ENCODE results near the gene KREMEN1. TPM values are rescaled to one million over a fixed set of nuclear protein-coding genes. Genes with fewer than 3 reads are reported as not detected.
A peak's percentile ranks its signal among the peaks of the same experiment; 100 is the strongest.

Gene KREMEN1
- total and polyA plus RNA-seq, 12 donors = 4.3 to 58.7 (median 27.8) TPM

- Histone ChIP-seq H3K36me3 (replicated peaks in 1 of 2) (no peaks in the 10 kb centered on the region), H3K4me3 (no peak overlapping the region), H3K4me1 (replicated peaks in 1 of 2) (peaks cover 63 to 74% of the 10 kb centered on the region in 2 donors), H3K27ac (peak overlapping the region in 3 of 5 donors; percentile 19 to 56 (median 19)), H3K9me3 (replicated peaks in 1 of 3) (no peaks in the 10 kb centered on the region), H3K27me3 (no peaks in the 10 kb centered on the region)
- no peak for DNase-seq
- TF ChIP-seq CTCF (IDR thresholded peaks at IDR 0.05) = no peak
- WGBS, 4 donors = 70 to 78% (median 71%) methylated on average over 8 of the region's 8 CpGs
- intact Hi-C loops (cut with DNase I) = loop anchor here in 1 of 2 donors (10.0 kb wide), 1 partner anchor 75 kb away; no protein-coding TSS in a partner anchor
Measured at GRCh38 chr22:29079218-29079901, 6.5 kb downstream of the KREMEN1 start.

- no peak for TF ChIP-seq POLR2A (IDR thresholded peaks at IDR 0.05)
- TF ChIP-seq CTCF (IDR thresholded peaks at IDR 0.05) = no peak
- no peak for DNase-seq
- Histone ChIP-seq H3K4me1 (replicated peaks in 1 of 2) (peaks cover 64% of the 10 kb centered on the region in 2 donors), H3K27me3 (no peaks in the 10 kb centered on the region), H3K9me3 (replicated peaks in 1 of 3) (no peaks in the 10 kb centered on the region), H3K4me3 (no peak overlapping the region), H3K27ac (peak overlapping the region in 1 of 5 donors; percentile 22), H3K36me3 (replicated peaks in 1 of 2) (no peaks in the 10 kb centered on the region)
- intact Hi-C loops (cut with DNase I) = no loop called here
- 81 to 92% (median 90%) methylated on average over 7 of the region's 7 CpGs for WGBS, 4 donors
Measured at GRCh38 chr22:29080106-29080975, 7.5 kb downstream of the KREMEN1 start.

GRCh38 chr22:29081517-29082236, 8.8 kb downstream of the KREMEN1 start:
- 25 to 44% (median 36%) methylated on average over 3 of the region's 3 CpGs for WGBS, 4 donors
- DNase-seq = peak in 6 of 7 donors; percentile 42 to 71 (median 52)
- Histone ChIP-seq H3K36me3 (replicated peaks in 1 of 2) (no peaks in the 10 kb centered on the region), H3K27me3 (no peaks in the 10 kb centered on the region), H3K27ac (peak overlapping the region in 4 of 5 donors; percentile 18 to 85 (median 67)), H3K9me3 (replicated peaks in 1 of 3) (no peaks in the 10 kb centered on the region), H3K4me3 (no peak overlapping the region), H3K4me1 (replicated peaks in 1 of 2) (peaks cover 62 to 64% of the 10 kb centered on the region in 2 donors)
- intact Hi-C loops (cut with DNase I) = no loop called here
- TF ChIP-seq POLR2A (IDR thresholded peaks at IDR 0.05) (peak in 1 of 2 donors; percentile 24), CTCF (IDR thresholded peaks at IDR 0.05) (no peak)
